SJSA1 (cell line): Measurements from ENCODE around the gene OS9. TPM values are rescaled to one million over a fixed set of nuclear protein-coding genes. Genes with fewer than 3 reads are reported as not detected.

Experiments
- DNase-seq, 2 experiments: peaks; one replicate each; pipeline ENCODE4 v3.0.0-alpha.2; 2015 to 2020; ENCODE audit warnings: low spot score in 2 of 2, low read depth in 1 of 2
- H3K27ac ChIP-seq: fragments of 250-450 bp; sonication (Bioruptor Pico); 2 replicates; pipeline ENCODE4 v1.5.1; 2020; ENCODE audit warnings: mild to moderate bottlenecking, moderate library complexity
- H3K27me3 ChIP-seq: fragments of 250-450 bp; sonication (Bioruptor Pico); replicated peaks from 2 replicates; pipeline ENCODE4 v1.5.1; 2020; ENCODE audit warnings: mild to moderate bottlenecking, moderate library complexity
- H3K36me3 ChIP-seq: fragments of 250-450 bp; sonication (Bioruptor Pico); 2 replicates; pipeline ENCODE4 v1.5.1; 2020; ENCODE audit warnings: mild to moderate bottlenecking
- H3K4me1 ChIP-seq: fragments of 250-450 bp; sonication (Bioruptor Pico); replicated peaks from 2 replicates; pipeline ENCODE4 v1.6.1; 2021; ENCODE audit warnings: mild to moderate bottlenecking
- H3K4me3 ChIP-seq: fragments of 250-450 bp; sonication (Bioruptor Pico); 2 replicates; pipeline ENCODE4 v1.5.1; 2020; ENCODE audit warnings: mild to moderate bottlenecking
- H3K9me3 ChIP-seq: fragments of 250-450 bp; sonication (Bioruptor Pico); replicated peaks from 2 replicates; pipeline ENCODE4 v1.5.1; 2020; ENCODE audit warnings: mild to moderate bottlenecking
- total RNA-seq: library from RNA; depleted of rRNA; stranded (reverse); fragments of >200 nt; shearing (Covaris generic); gene quantifications from 2 replicates; pipeline ENCODE4 v1.2.3, GENCODE V29; 2014

The OS9 gene
- total RNA-seq, 1 experiment from 2014 or later: 4,436 TPM

- Histone ChIP-seq H3K27ac (no peak overlapping the region), H3K27me3 (peaks cover 43% of the 10 kb centered on the region), H3K4me3 (no peak overlapping the region), H3K4me1 (peaks cover 20% of the 10 kb centered on the region), H3K36me3 (peaks cover 24% of the 10 kb centered on the region), H3K9me3 (peaks cover 12% of the 10 kb centered on the region)
- peak in 1 of 2 experiments; percentile 80 for DNase-seq
These were observed 66.5 kb downstream of the OS9 start for GRCh38 chr12:57760347-57760982.

GRCh38 chr12:57761391-57761998, 67.6 kb downstream of the OS9 start:
- Histone ChIP-seq H3K4me3 (no peak overlapping the region), H3K9me3 (peaks cover 22% of the 10 kb centered on the region), H3K27ac (no peak overlapping the region), H3K27me3 (peaks cover 45% of the 10 kb centered on the region), H3K36me3 (peaks cover 34% of the 10 kb centered on the region), H3K4me1 (peaks cover 23% of the 10 kb centered on the region)
- DNase-seq: no peak

- Histone ChIP-seq H3K4me3 (no peak overlapping the region), H3K27me3 (peaks cover 52% of the 10 kb centered on the region), H3K4me1 (peaks cover 31% of the 10 kb centered on the region), H3K36me3 (peaks cover 42% of the 10 kb centered on the region), H3K9me3 (peaks cover 25% of the 10 kb centered on the region), H3K27ac (no peak overlapping the region)
- peak in 1 of 2 experiments; percentile 81 for DNase-seq
These were observed 68.5 kb downstream of the OS9 start for GRCh38 chr12:57762463-57762862.

GRCh38 chr12:57763881-57764661, 70.1 kb downstream of the OS9 start:
- Histone ChIP-seq H3K27ac (no peak overlapping the region), H3K27me3 (peaks cover 53% of the 10 kb centered on the region), H3K4me3 (no peak overlapping the region), H3K36me3 (peaks cover 45% of the 10 kb centered on the region), H3K9me3 (peaks cover 25% of the 10 kb centered on the region), H3K4me1 (peaks cover 31% of the 10 kb centered on the region)
- DNase-seq: peak; percentile 69 to 80

- Histone ChIP-seq H3K27me3 (peaks cover 52% of the 10 kb centered on the region), H3K4me3 (peak overlapping the region; percentile 21), H3K36me3 (peaks cover 49% of the 10 kb centered on the region), H3K9me3 (peaks cover 25% of the 10 kb centered on the region), H3K4me1 (peaks cover 31% of the 10 kb centered on the region), H3K27ac (no peak overlapping the region)
- DNase-seq: no peak
These were observed 70.7 kb downstream of the OS9 start for GRCh38 chr12:57764662-57765002.

GRCh38 chr12:57765003-57765697, 71.2 kb downstream of the OS9 start:
- peaks cover 31% of the 10 kb centered on the region for H3K4me1 ChIP-seq
- peaks cover 25% of the 10 kb centered on the region for H3K9me3 ChIP-seq
- peak overlapping the region; percentile 21 for H3K4me3 ChIP-seq
- no peak overlapping the region for H3K27ac ChIP-seq
- peaks cover 54% of the 10 kb centered on the region for H3K36me3 ChIP-seq
- peaks cover 51% of the 10 kb centered on the region for H3K27me3 ChIP-seq
- peak in 1 of 2 experiments; percentile 99 for DNase-seq

GRCh38 chr12:57765698-57766463, 71.9 kb downstream of the OS9 start:
- Histone ChIP-seq H3K36me3 (peaks cover 61% of the 10 kb centered on the region), H3K27ac (no peak overlapping the region), H3K27me3 (peaks cover 51% of the 10 kb centered on the region), H3K4me3 (no peak overlapping the region), H3K9me3 (peaks cover 25% of the 10 kb centered on the region), H3K4me1 (peaks cover 34% of the 10 kb centered on the region)
- DNase-seq: no peak

- H3K27ac ChIP-seq: no peak within 1 kb of the TSS
- peaks cover 41% of the 10 kb centered on the region for H3K4me1 ChIP-seq
- H3K4me3 ChIP-seq: no peak within 1 kb of the TSS
- peaks cover 51% of the 10 kb centered on the region for H3K27me3 ChIP-seq
- H3K9me3 ChIP-seq: peaks cover 25% of the 10 kb centered on the region
- no peak for DNase-seq
- peaks cover 63% of the 10 kb centered on the region for H3K36me3 ChIP-seq
These were observed 72.8 kb downstream of the OS9 start, which contains the start of gene CYP27B1 for GRCh38 chr12:57766464-57767304. Gene CYP27B1, minus strand, starts transcription at chr12:57767078. Its CDS starts 37 bp downstream, at chr12:57767041.

GRCh38 chr12:57767305-57767698, 73.4 kb downstream of the OS9 start:
- Histone ChIP-seq H3K9me3 (peaks cover 25% of the 10 kb centered on the region), H3K4me3 (no peak overlapping the region), H3K4me1 (peaks cover 43% of the 10 kb centered on the region), H3K36me3 (peaks cover 63% of the 10 kb centered on the region), H3K27ac (no peak overlapping the region), H3K27me3 (peaks cover 51% of the 10 kb centered on the region)
- DNase-seq: peak in 1 of 2 experiments; percentile 85

- DNase-seq: no peak
These were observed 73.9 kb downstream of the OS9 start for GRCh38 chr12:57767876-57768275.

GRCh38 chr12:57769594-57769993, 75.7 kb downstream of the OS9 start:
- Histone ChIP-seq H3K4me3 (no peak overlapping the region), H3K36me3 (peaks cover 80% of the 10 kb centered on the region), H3K9me3 (peaks cover 21% of the 10 kb centered on the region), H3K27ac (no peak overlapping the region), H3K27me3 (peaks cover 31% of the 10 kb centered on the region), H3K4me1 (peaks cover 52% of the 10 kb centered on the region)
- no peak for DNase-seq

More at GRCh38 chr12:57767876-57768275, 73.9 kb downstream of the OS9 start:
- Histone ChIP-seq H3K4me3 (no peak overlapping the region), H3K36me3 (peaks cover 68% of the 10 kb centered on the region), H3K9me3 (peaks cover 25% of the 10 kb centered on the region), H3K27ac (no peak overlapping the region), H3K27me3 (peaks cover 48% of the 10 kb centered on the region), H3K4me1 (peaks cover 48% of the 10 kb centered on the region)

- DNase-seq: no peak
- Histone ChIP-seq H3K9me3 (peaks cover 10% of the 10 kb centered on the region), H3K4me1 (peaks cover 41% of the 10 kb centered on the region), H3K27me3 (peaks cover 19% of the 10 kb centered on the region), H3K36me3 (peaks cover 75% of the 10 kb centered on the region), H3K27ac (peak overlapping the region; percentile 83; the same call in 1 of the 2 replicates), H3K4me3 (peak overlapping the region; percentile 57)
These were observed 76.8 kb downstream of the OS9 start for GRCh38 chr12:57770734-57771133.
